Esophagus squamous epithelium (tissue), 5 donors: Measurements from ENCODE around the gene VMO1. TPM values are rescaled to one million over a fixed set of nuclear protein-coding genes. Genes with fewer than 3 reads are reported as not detected.
A peak's percentile ranks its signal among the peaks of the same experiment; 100 is the strongest.

Experiments used
- DNase-seq: peaks from one replicate; lab custom pipeline; 2025; lab: John Stamatoyannopoulos, UW
- H3K27ac ChIP-seq, 4 donors: fragments of 200-600 bp; sonication (generic); one replicate each; pipeline ENCODE4 v1.5.1; 2016 to 2019; ENCODE audit warnings: mild to moderate bottlenecking in 1 of 4
- H3K27me3 ChIP-seq, 4 donors: fragments of 200-600 bp; sonication (generic); 1 replicate in 3 of 4; 2 replicates in 1 of 4; pipeline versions ENCODE4 v1.5.1 to v1.6.0; 2017 to 2021; ENCODE audit warnings: antibody characterized with exemption in 1 of 4
- H3K36me3 ChIP-seq, 3 donors: fragments of 200-600 bp; sonication (generic); one replicate each; pipeline ENCODE4 v1.5.1; 2016 to 2019
- H3K4me1 ChIP-seq, 3 donors: fragments of 200-600 bp; sonication (generic); one replicate each; pipeline ENCODE4 v1.5.1; 2017 to 2019
- H3K4me3 ChIP-seq, 4 donors: fragments of 200-600 bp; sonication (generic); 1 replicate in 3 of 4; 2 replicates in 1 of 4; pipeline ENCODE4 v1.5.1; 2016 to 2019; ENCODE audit warnings: mild to moderate bottlenecking in 2 of 4, moderate library complexity in 1 of 4
- H3K9me3 ChIP-seq, 3 donors: fragments of 200-600 bp; sonication (generic); one replicate each; pipeline ENCODE4 v1.5.1; 2016 to 2019
- CTCF ChIP-seq, 6 experiments: fragments of 450-650 bp in 4 of 6; fragments of 200-600 bp in 2 of 6; sonication (generic) in 2 of 6; IDR thresholded peaks; one replicate each; pipeline ENCODE4 v1.5.1; 2016 to 2019; ENCODE audit warnings: antibody characterized with exemption in 6 of 6, mild to moderate bottlenecking in 4 of 6, moderate library complexity in 4 of 6
- POLR2A ChIP-seq, 4 donors: fragments of 450-650 bp; IDR thresholded peaks; one replicate each; pipeline ENCODE4 v1.6.1; 2017; ENCODE audit warnings: antibody characterized with exemption in 4 of 4, mild to moderate bottlenecking in 4 of 4, moderate library complexity in 3 of 4
- WGBS, 2 donors: methylation state at CpG; one replicate each; pipeline ENCODE4 v1.1.5; 2018; 5-methylcytosine and 5-hydroxymethylcytosine counted together
- intact Hi-C: fragments of 100-400 bp; cut with DNase I; formaldehyde crosslinking; loops from one replicate; pipeline ENCODE4 v1.15.0; 2022
- total RNA-seq, 4 donors: library from RNA; depleted of rRNA; stranded (reverse); fragments of >200 nt; gene quantifications; one replicate each; pipeline ENCODE4 v1.1.0, GENCODE V29; 2016
- donor health status: DM: yes; HTN: yes; CAD: no.

The VMO1 gene
- total RNA-seq, 4 donors from 2014 or later, result 1.3 to 5.2 (median 1.5) TPM; not detected in 1

- Histone ChIP-seq H3K27ac (peak overlapping the region; percentile 78 to 92 (median 89)), H3K4me3 (peak overlapping the region; percentile 65 to 76 (median 71))
- intact Hi-C loops, result no loop called here
Observed at GRCh38 chr17:4807605-4808377, 21.6 kb upstream of the VMO1 start.

GRCh38 chr17:4806777-4807604 is 20.8 kb upstream of the VMO1 start, which contains the start of gene PLD2:
PLD2 (plus strand) TSS chr17:4807152; CDS start chr17:4807773, 621 bp downstream.
- Histone ChIP-seq H3K9me3 (no peaks in the 10 kb centered on the region), H3K27me3 (no peaks in the 10 kb centered on the region), H3K36me3 (peaks cover 0 to 34% (median 11%) of the 10 kb centered on the region in 3 donors), H3K27ac (peak within 1 kb of the TSS; percentile 78 to 92 (median 89)), H3K4me1 (peaks cover 14 to 51% (median 21%) of the 10 kb centered on the region in 3 donors), H3K4me3 (peak within 1 kb of the TSS; percentile 65 to 76 (median 71))
- intact Hi-C loops, result no loop called here
- 0% methylated on average over 1 of the region's 106 CpGs; no CpG with 5 or more reads in 1 of the 2 donors for WGBS, 2 donors
- peak; percentile 28 for DNase-seq
- TF ChIP-seq POLR2A (IDR thresholded peaks at IDR 0.05), result peak in 2 of 4 donors; percentile 14 to 83
- TF ChIP-seq CTCF (IDR thresholded peaks at IDR 0.05), result no peak

More at GRCh38 chr17:4807605-4808377, 21.6 kb upstream of the VMO1 start:
- TF ChIP-seq POLR2A (IDR thresholded peaks at IDR 0.05) (no peak), CTCF (IDR thresholded peaks at IDR 0.05) (no peak)
- H3K9me3 ChIP-seq, result no peaks in the 10 kb centered on the region
- H3K36me3 ChIP-seq, result peaks cover 0 to 35% (median 11%) of the 10 kb centered on the region in 3 donors
- no peaks in the 10 kb centered on the region for H3K27me3 ChIP-seq
- DNase-seq, result no peak
- peaks cover 14 to 55% (median 21%) of the 10 kb centered on the region in 3 donors for H3K4me1 ChIP-seq
- 11 to 24% methylated on average over 18 to 19 of the region's 32 CpGs for WGBS, 2 donors

- intact Hi-C loops, result no loop called here
- peak overlapping the region; percentile 65 to 76 (median 71) for H3K4me3 ChIP-seq
- H3K27me3 ChIP-seq, result no peaks in the 10 kb centered on the region
- 6 to 17% methylated on average over 5 to 6 of the region's 16 CpGs for WGBS, 2 donors
- peaks cover 0 to 28% (median 11%) of the 10 kb centered on the region in 3 donors for H3K36me3 ChIP-seq
- no peak for TF ChIP-seq CTCF (IDR thresholded peaks at IDR 0.05)
- no peak for TF ChIP-seq POLR2A (IDR thresholded peaks at IDR 0.05)
- H3K4me1 ChIP-seq, result peaks cover 14 to 51% (median 21%) of the 10 kb centered on the region in 3 donors
- no peaks in the 10 kb centered on the region for H3K9me3 ChIP-seq
- H3K27ac ChIP-seq, result peak overlapping the region; percentile 35 to 92 (median 82)
- no peak for DNase-seq
Observed at GRCh38 chr17:4806456-4806776, 20.3 kb upstream of the VMO1 start.

GRCh38 chr17:4802228-4802627 is 16.1 kb upstream of the VMO1 start, which contains the start of gene C17orf114:
C17orf114 (minus strand) TSS chr17:4802328.
- Histone ChIP-seq H3K27me3 (no peaks in the 10 kb centered on the region), H3K4me3 (no peak within 1 kb of the TSS), H3K4me1 (peaks cover 0 to 16% (median 5%) of the 10 kb centered on the region in 3 donors), H3K27ac (no peak within 1 kb of the TSS), H3K36me3 (peaks cover 0 to 24% (median 8%) of the 10 kb centered on the region in 3 donors), H3K9me3 (no peaks in the 10 kb centered on the region)
- TF ChIP-seq POLR2A (IDR thresholded peaks at IDR 0.05) (no peak), CTCF (IDR thresholded peaks at IDR 0.05) (no peak)
- intact Hi-C loops, result no loop called here
- WGBS, 2 donors, result 73 to 90% methylated on average over 2 to 7 of the region's 9 CpGs
- no peak for DNase-seq
